Right atrium auricular region (tissue), 2 donors: ENCODE measurements around the gene DRGX. TPM values are rescaled to one million over a fixed set of nuclear protein-coding genes. Genes with fewer than 3 reads are reported as not detected.

Experiments used
- DNase-seq: peaks from one replicate; pipeline ENCODE4 v3.0.0-alpha.2; 2019; ENCODE audit warnings: low spot score
- H3K27ac ChIP-seq, 2 donors: fragments of 200-600 bp; sonication (generic); 1 replicate in 1 of 2; 2 replicates in 1 of 2; pipeline ENCODE4 v1.5.1; 2016 to 2019
- H3K27me3 ChIP-seq, 2 donors: fragments of 200-600 bp; sonication (generic); one replicate each; pipeline versions ENCODE4 v1.5.1 to v1.6.0; 2017 to 2019
- H3K36me3 ChIP-seq: fragments of 200-600 bp; sonication (generic); one replicate; pipeline ENCODE4 v1.5.1; 2016
- H3K4me1 ChIP-seq, 2 donors: fragments of 200-600 bp; sonication (generic); one replicate each; pipeline versions ENCODE4 v1.5.1 to v1.6.0; 2017 to 2019
- H3K4me3 ChIP-seq, 2 donors: fragments of 200-600 bp; sonication (generic); 1 replicate in 1 of 2; 2 replicates in 1 of 2; pipeline ENCODE4 v1.5.1; 2017 to 2019; ENCODE audit warnings: mild to moderate bottlenecking in 1 of 2, moderate library complexity in 1 of 2
- H3K9me3 ChIP-seq, 2 donors: fragments of 200-600 bp; sonication (generic); one replicate each; pipeline ENCODE4 v1.5.1; 2019
- total RNA-seq, 2 donors: library from RNA; depleted of rRNA; stranded (reverse); fragments of >200 nt; gene quantifications; one replicate each; pipeline ENCODE4 v1.1.0, GENCODE V29; 2016
- TF ChIP-seq, protein P1 (sequence below), 2 donors: fragments of 200-600 bp; sonication (generic); IDR thresholded peaks; one replicate each; pipeline ENCODE4 v1.5.1; 2019; ENCODE audit warnings: antibody characterized with exemption in 2 of 2

Gene DRGX
- total RNA-seq, 2 donors from 2014 or later: not detected

DNA sequence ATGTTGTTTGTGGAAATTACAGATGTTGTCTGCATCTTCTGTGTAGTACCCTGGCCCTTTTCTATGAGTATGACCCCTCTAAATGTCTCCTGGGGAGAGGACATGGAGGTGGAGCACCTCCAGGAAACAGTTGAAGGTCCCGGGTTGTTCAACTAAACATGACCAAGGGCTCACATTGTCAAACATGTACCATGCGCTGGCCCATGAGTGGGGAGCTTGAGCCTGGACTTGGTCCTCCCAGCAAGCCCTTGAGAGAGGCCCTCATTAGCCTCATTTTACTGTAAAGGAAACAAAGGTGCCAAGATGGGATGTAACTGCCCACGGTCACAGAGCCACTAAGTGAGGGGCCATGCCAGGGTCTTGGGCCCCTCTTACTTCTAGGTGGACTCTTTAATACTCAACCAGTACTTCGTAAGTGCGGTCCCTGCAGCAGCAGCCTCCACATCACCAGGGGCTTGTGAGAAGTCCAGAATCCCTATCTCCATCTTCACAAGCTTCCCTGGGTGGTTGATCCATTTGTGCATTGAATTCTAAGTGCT lies 65.7 kb downstream of the DRGX start:
- Histone ChIP-seq H3K36me3 (no peaks in the 10 kb centered on the region), H3K4me3 (no peak overlapping the region), H3K4me1 (no peaks in the 10 kb centered on the region), H3K27ac (no peak overlapping the region), H3K27me3 (no peaks in the 10 kb centered on the region), H3K9me3 (no peaks in the 10 kb centered on the region)
- DNase-seq: peak; percentile 18
- TF ChIP-seq, protein P1, sequence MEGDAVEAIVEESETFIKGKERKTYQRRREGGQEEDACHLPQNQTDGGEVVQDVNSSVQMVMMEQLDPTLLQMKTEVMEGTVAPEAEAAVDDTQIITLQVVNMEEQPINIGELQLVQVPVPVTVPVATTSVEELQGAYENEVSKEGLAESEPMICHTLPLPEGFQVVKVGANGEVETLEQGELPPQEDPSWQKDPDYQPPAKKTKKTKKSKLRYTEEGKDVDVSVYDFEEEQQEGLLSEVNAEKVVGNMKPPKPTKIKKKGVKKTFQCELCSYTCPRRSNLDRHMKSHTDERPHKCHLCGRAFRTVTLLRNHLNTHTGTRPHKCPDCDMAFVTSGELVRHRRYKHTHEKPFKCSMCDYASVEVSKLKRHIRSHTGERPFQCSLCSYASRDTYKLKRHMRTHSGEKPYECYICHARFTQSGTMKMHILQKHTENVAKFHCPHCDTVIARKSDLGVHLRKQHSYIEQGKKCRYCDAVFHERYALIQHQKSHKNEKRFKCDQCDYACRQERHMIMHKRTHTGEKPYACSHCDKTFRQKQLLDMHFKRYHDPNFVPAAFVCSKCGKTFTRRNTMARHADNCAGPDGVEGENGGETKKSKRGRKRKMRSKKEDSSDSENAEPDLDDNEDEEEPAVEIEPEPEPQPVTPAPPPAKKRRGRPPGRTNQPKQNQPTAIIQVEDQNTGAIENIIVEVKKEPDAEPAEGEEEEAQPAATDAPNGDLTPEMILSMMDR (IDR thresholded peaks at IDR 0.05): no peak

DNA sequence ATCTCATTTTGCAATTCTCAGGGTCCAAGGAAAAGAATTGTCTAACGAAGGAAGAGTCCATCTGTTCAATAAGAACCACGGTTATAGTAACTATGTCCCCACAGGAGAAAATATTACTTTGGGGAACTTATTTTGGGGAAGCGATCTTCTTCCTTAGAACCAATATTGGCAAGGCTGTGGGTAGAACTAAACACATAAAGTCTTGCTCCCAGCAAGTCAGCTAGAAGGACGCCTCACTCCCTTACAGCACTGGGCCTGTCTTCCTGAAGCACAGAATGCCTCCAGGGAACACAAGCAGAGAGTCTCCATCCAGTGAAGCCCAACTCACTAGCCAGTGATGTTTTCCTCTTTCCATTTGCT lies 66.8 kb downstream of the DRGX start:
- DNase-seq: peak; percentile 30
- H3K9me3 ChIP-seq: no peaks in the 10 kb centered on the region
- TF ChIP-seq, protein P1 (IDR thresholded peaks at IDR 0.05): no peak

DNA sequence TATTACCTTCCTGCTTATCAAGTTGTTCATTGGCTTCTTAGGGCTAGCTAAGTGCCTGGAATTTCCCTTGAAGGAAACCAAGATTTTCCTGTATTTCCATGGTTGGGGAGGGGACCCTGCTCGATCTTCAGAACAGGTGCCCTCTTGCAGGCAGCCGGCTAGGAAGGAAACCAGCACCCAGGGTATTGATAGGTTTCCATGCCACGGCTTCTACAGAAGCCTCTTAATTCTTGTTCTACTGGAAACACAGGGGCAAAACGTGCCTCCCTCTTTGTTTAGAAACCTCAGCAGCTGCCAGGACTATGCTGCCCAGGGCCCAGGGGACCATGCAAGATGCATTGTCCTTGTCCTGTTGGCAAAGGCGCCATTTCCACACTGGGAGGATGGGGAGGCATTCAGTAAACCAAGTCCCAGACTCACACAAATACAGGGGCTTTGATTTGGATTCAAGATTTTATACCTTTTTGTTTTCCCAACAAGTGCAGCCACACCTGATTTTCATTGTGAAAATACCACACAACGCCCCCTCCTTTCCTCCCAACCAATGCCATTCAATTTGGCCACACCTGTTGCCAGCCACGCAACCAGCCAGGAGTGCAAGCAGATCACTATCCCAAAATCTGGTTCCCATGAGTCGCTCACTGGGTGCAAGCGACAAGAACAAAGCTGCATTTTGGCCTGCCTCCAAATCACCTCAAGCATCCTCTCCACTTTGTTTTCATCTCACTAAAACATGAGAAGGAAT lies 67.3 kb downstream of the DRGX start:
- TF ChIP-seq, protein P1 (IDR thresholded peaks at IDR 0.05): no peak
- H3K4me1 ChIP-seq: peaks cover 0 to 6% of the 10 kb centered on the region in 2 donors
- H3K9me3 ChIP-seq: no peaks in the 10 kb centered on the region
- no peak overlapping the region for H3K4me3 ChIP-seq
- H3K27me3 ChIP-seq: no peaks in the 10 kb centered on the region
- no peak overlapping the region for H3K27ac ChIP-seq
- DNase-seq: peak; percentile 16
- peaks cover 13% of the 10 kb centered on the region for H3K36me3 ChIP-seq

More for the DNA sequence above, 66.8 kb downstream of the DRGX start:
- Histone ChIP-seq H3K4me1 (peaks cover 0 to under 1% of the 10 kb centered on the region in 2 donors), H3K36me3 (peaks cover 7% of the 10 kb centered on the region), H3K27me3 (no peaks in the 10 kb centered on the region), H3K4me3 (no peak overlapping the region), H3K27ac (no peak overlapping the region)

DNA sequence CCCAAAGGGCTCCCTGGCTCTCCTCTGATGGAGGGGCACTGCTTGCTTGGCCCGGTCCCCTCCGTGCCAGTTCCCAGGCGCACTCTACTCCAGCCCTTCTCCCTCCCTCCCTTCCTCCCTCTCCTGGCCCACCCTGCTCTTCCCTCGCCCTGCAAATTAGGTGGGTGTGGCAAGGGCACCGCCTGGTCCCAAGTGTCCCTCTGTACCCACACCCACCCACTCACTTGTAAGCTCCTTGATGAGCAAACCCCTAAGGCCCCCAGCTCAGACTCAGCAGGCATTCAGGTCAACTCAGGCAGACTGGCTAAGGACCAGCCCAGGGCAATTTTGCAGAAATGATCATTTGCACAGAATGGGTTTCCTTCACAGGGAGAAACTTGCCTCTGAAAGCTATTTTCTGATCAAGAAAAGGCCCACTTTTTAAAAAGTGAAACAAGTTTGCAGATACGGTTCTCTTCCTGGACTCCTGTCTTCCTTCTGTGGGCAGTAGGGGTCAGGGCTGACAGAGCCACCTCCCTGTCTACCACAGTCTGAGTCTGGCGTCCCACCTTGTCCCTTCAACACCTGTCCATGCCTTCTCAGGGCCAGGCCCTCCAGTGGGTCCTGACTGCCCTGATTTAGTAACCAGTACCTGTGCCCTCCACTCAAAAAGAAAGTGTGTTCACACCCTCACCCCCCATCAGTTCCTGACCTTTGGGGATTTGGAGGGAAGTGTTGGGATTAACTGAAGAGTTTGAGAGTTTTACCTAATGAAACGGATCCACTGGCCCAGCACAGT lies 68.7 kb downstream of the DRGX start:
- Histone ChIP-seq H3K4me1 (peaks cover 0 to 18% of the 10 kb centered on the region in 2 donors), H3K9me3 (no peaks in the 10 kb centered on the region), H3K27me3 (no peaks in the 10 kb centered on the region), H3K4me3 (no peak overlapping the region), H3K27ac (no peak overlapping the region), H3K36me3 (peaks cover 19% of the 10 kb centered on the region)
- DNase-seq: peak; percentile 30
- TF ChIP-seq, protein P1 (IDR thresholded peaks at IDR 0.05): no peak

DNA sequence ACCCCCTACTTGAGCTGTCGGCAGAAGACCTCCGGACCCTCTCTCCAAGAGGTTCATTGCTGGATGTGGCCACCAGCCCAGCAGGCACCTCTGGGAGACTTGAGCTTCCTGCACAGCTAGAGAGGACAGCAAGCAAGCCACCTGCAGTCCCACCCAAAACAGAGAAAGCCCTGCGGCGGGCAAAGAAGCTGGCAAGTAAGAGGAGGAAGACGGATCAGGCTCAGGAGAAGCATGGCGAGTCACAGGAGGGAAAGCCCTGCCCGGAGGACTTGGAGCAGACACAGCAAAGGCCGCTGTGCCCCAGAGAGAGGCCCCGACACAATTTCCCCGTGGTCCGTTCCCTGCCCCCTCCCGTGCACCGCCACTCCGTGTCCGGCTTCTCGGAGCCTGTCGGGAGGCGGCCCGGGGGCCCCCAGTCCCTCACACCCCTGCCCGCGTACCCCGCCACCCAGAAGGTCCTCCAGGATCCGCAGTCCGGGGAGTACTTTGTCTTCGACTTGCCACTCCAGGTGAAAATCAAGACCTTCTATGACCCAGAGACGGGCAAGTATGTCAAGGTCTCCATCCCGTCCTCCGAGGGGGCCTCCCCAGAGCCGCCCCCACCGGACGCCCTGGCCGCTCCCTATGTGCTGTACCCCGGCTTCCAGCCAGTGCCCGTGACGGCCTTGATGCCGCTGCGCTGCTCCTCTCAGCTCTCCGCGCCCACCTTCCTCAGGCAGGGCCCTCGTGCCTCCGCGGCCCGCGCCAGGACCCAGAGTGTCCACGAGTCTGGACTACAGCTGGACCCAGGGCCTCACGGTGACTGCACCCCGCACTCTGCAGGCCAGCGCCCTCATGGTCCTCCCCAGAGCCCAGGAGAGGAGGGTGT lies 69.7 kb downstream of the DRGX start:
- Histone ChIP-seq H3K9me3 (no peaks in the 10 kb centered on the region), H3K27ac (no peak overlapping the region), H3K36me3 (peaks cover 19% of the 10 kb centered on the region), H3K4me3 (no peak overlapping the region), H3K27me3 (no peaks in the 10 kb centered on the region), H3K4me1 (peaks cover 0 to 18% of the 10 kb centered on the region in 2 donors)
- TF ChIP-seq, protein P1 (IDR thresholded peaks at IDR 0.05): no peak
- peak; percentile 50 for DNase-seq
